Naive thymus-derived CD4-positive, alpha-beta T cell (primary cell): ENCODE measurements around the gene LCN10. TPM values are rescaled to one million over a fixed set of nuclear protein-coding genes. Genes with fewer than 3 reads are reported as not detected.

Experiments used
- ATAC-seq: fragments of 150-1000 bp; cut with Tn5 transposase; 2 replicates; pipeline ENCODE4 v1.10.0; 2021; ENCODE audit warnings: mild to moderate bottlenecking, moderate library complexity
- CTCF ChIA-PET: fragments of 350-600 bp; sonication (Branson Sonifier 250); formaldehyde crosslinking; loops from one replicate; lab custom pipeline; 2021; ENCODE audit warnings: antibody characterized with exemption; lab: Charles Lee
- POLR2A ChIA-PET: fragments of 350-600 bp; sonication (Branson Sonifier 250); formaldehyde crosslinking; loops from one replicate; lab custom pipeline; 2021; ENCODE audit warnings: antibody characterized with exemption, inconsistent platforms; lab: Charles Lee
- DNase-seq, 9 donors: peaks; one replicate each; pipeline versions ENCODE4 v3.0.0 to v3.0.0-alpha.2; 2020 to 2022; ENCODE audit warnings: mixed read lengths in 1 of 9
- H3K27ac ChIP-seq: one replicate; pipeline ENCODE4 v1.7.0; 2013; ENCODE audit warnings: mild to moderate bottlenecking, low read depth, low read length, moderate library complexity
- H3K27me3 ChIP-seq, 2 donors: one replicate each; pipeline ENCODE4 v1.7.0; 2013; ENCODE audit warnings: low read length in 2 of 2, mild to moderate bottlenecking in 2 of 2, moderate library complexity in 2 of 2; ENCODE audit not compliant: control insufficient read depth in 2 of 2, insufficient read depth in 2 of 2
- H3K36me3 ChIP-seq, 3 experiments: 1 replicate in 2 of 3; 2 replicates in 1 of 3; pipeline ENCODE4 v1.7.0; 2013; ENCODE audit warnings: low read length in 3 of 3, mild to moderate bottlenecking in 3 of 3, moderate library complexity in 1 of 3; ENCODE audit not compliant: insufficient read depth in 3 of 3, control insufficient read depth in 2 of 3
- H3K4me1 ChIP-seq, 2 donors: one replicate each; pipeline ENCODE4 v1.7.0; 2013; ENCODE audit warnings: low read length in 2 of 2, mild to moderate bottlenecking in 2 of 2, moderate library complexity in 1 of 2; ENCODE audit not compliant: control insufficient read depth in 2 of 2, insufficient read depth in 2 of 2
- H3K4me3 ChIP-seq: 2 replicates; pipeline ENCODE4 v1.7.0; 2013; ENCODE audit warnings: mild to moderate bottlenecking, low read length
- H3K9me3 ChIP-seq, 3 experiments: 1 replicate in 2 of 3; 2 replicates in 1 of 3; pipeline ENCODE4 v1.7.0; 2013; ENCODE audit warnings: low read length in 3 of 3; ENCODE audit not compliant: control insufficient read depth in 2 of 3
- H3K27ac Mint-ChIP-seq, 9 donors: one replicate each; pipeline ENCODE4 v1.8.0; 2020 to 2022; ENCODE audit warnings: mixed read lengths in 9 of 9, mild to moderate bottlenecking in 8 of 9, moderate library complexity in 5 of 9, inconsistent platforms in 2 of 9
- H3K27me3 Mint-ChIP-seq, 5 donors: one replicate each; pipeline ENCODE4 v1.8.0; 2021 to 2022; ENCODE audit warnings: mixed read lengths in 5 of 5, mild to moderate bottlenecking in 1 of 5
- H3K36me3 Mint-ChIP-seq, 5 donors: one replicate each; pipeline ENCODE4 v1.8.0; 2020 to 2022; ENCODE audit warnings: mixed read lengths in 5 of 5, mild to moderate bottlenecking in 3 of 5, inconsistent platforms in 1 of 5
- H3K4me1 Mint-ChIP-seq, 7 donors: one replicate each; pipeline ENCODE4 v1.8.0; 2020 to 2022; ENCODE audit warnings: mixed read lengths in 7 of 7, mild to moderate bottlenecking in 3 of 7, inconsistent platforms in 1 of 7
- H3K4me3 Mint-ChIP-seq, 10 donors: one replicate each; pipeline ENCODE4 v1.8.0; 2020 to 2022; ENCODE audit warnings: mild to moderate bottlenecking in 10 of 10, mixed read lengths in 10 of 10, moderate library complexity in 6 of 10, inconsistent platforms in 2 of 10
- H3K9me3 Mint-ChIP-seq, 11 donors: one replicate each; pipeline ENCODE4 v1.8.0; 2020 to 2022; ENCODE audit warnings: mixed read lengths in 11 of 11, mild to moderate bottlenecking in 4 of 11, inconsistent platforms in 1 of 11, moderate library complexity in 1 of 11
- intact Hi-C, 2 donors: fragments of 100-400 bp; cut with micrococcal nuclease; formaldehyde crosslinking; loops; one replicate each; pipeline ENCODE4 v1.15.1; 2023
- polyA plus RNA-seq, 2 donors: library from polyadenylated mRNA; unstranded; fragments of 300-500 nt; fragmentation: Illumina TruSeq; gene quantifications; one replicate each; pipeline ENCODE4 v1.2.3, GENCODE V29; 2021
- total RNA-seq, 6 experiments: library from RNA in 5 of 6; stranded (reverse) in 5 of 6; gene quantifications; 1 replicate in 5 of 6; 2 replicates in 1 of 6; pipeline ENCODE4 v1.2.3 and lab custom pipeline; 2021 to 2026

The LCN10 gene
- total and polyA plus RNA-seq, 7 experiments from 2014 or later: 0.34 to 3.2 (median 1.1) TPM; not detected in 1

DNA sequence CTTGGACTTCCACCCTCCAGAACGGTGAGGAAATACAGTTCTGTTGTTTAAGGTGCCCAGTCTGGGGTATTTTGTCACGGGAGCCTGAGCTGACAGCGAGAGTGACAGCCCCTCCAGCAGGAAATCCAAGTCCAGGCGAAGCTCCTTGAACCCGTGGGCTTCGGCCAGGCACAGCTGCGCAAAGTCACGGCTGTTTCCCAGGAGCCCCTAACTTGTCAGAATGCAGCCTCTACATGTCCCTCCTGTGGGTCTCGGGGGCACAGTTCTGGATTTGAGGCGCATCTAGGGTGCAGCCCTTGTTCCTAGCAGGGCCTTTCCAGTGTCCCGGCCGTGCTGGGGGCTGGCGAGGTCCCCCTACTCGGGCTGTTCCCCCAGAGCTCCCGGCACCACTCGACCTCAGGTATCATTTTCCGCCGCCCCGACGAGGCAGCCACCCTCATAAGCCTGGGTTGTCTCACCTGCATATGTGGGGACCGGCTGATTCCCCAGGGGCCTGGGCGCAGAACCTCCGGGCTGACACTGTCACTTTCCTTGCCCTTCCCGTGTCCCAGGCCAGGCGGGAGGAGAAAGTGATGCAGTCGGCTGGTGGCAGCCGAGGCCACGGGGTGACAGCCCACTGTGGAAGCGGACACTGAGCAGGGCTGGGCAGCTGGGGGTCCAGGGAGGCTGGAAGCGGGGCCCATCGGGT, 10.8 kb upstream of the LCN10 start:
- H3K4me3 Mint-ChIP-seq: no peak overlapping the region
- CTCF ChIA-PET: no interaction called here
- no peaks in the 10 kb centered on the region for H3K9me3 ChIP-seq
- no peaks in the 10 kb centered on the region for H3K36me3 ChIP-seq
- H3K27me3 Mint-ChIP-seq: peaks cover 0 to 22% (median 6%) of the 10 kb centered on the region in 5 donors
- POLR2A ChIA-PET: no interaction called here
- H3K4me3 ChIP-seq: no peak overlapping the region
- ATAC-seq (no peak), DNase-seq (no peak)
- no peak overlapping the region for H3K27ac ChIP-seq
- H3K27ac Mint-ChIP-seq: no peak overlapping the region
- H3K4me1 ChIP-seq: no peaks in the 10 kb centered on the region
- peaks cover 0 to 5% (median 0%) of the 10 kb centered on the region in 7 donors for H3K4me1 Mint-ChIP-seq
- no peaks in the 10 kb centered on the region for H3K27me3 ChIP-seq
- intact Hi-C loops: no loop called here
- peaks cover 4 to 29% (median 23%) of the 10 kb centered on the region in 11 donors for H3K9me3 Mint-ChIP-seq
- H3K36me3 Mint-ChIP-seq: peaks cover 0 to 13% (median 7%) of the 10 kb centered on the region in 5 donors

GRCh38 chr9:136751814-136752213, 9.1 kb upstream of the LCN10 start:
- Mint-ChIP-seq H3K27ac (no peak overlapping the region), H3K4me3 (no peak overlapping the region), H3K4me1 (peaks cover 0 to 5% (median 0%) of the 10 kb centered on the region in 7 donors), H3K9me3 (peaks cover 4 to 29% (median 23%) of the 10 kb centered on the region in 11 donors), H3K27me3 (peaks cover 0 to 29% (median 6%) of the 10 kb centered on the region in 5 donors), H3K36me3 (peaks cover 0 to 13% (median 7%) of the 10 kb centered on the region in 5 donors)
- H3K27me3 ChIP-seq: no peaks in the 10 kb centered on the region
- H3K36me3 ChIP-seq: no peaks in the 10 kb centered on the region
- intact Hi-C loops: no loop called here
- ChIA-PET POLR2A (no interaction called here), CTCF (no interaction called here)
- H3K4me1 ChIP-seq: no peaks in the 10 kb centered on the region
- H3K9me3 ChIP-seq: no peaks in the 10 kb centered on the region
- no peak overlapping the region for H3K4me3 ChIP-seq
- ATAC-seq (no peak), DNase-seq (no peak)
- no peak overlapping the region for H3K27ac ChIP-seq

- H3K4me3 ChIP-seq: no peak overlapping the region
- no peaks in the 10 kb centered on the region for H3K4me1 ChIP-seq
- no peaks in the 10 kb centered on the region for H3K27me3 ChIP-seq
- Mint-ChIP-seq H3K36me3 (peaks cover 0 to 13% (median 7%) of the 10 kb centered on the region in 5 donors), H3K27me3 (peaks cover 0 to 29% (median 6%) of the 10 kb centered on the region in 5 donors), H3K4me3 (no peak overlapping the region), H3K9me3 (peaks cover 4 to 27% (median 23%) of the 10 kb centered on the region in 11 donors), H3K4me1 (peaks cover 0 to 5% (median 0%) of the 10 kb centered on the region in 7 donors), H3K27ac (no peak overlapping the region)
- ATAC-seq: no peak
- H3K9me3 ChIP-seq: no peaks in the 10 kb centered on the region
- POLR2A ChIA-PET: no interaction called here
- H3K36me3 ChIP-seq: no peaks in the 10 kb centered on the region
- CTCF ChIA-PET: no interaction called here
- DNase-seq: no peak
- H3K27ac ChIP-seq: no peak overlapping the region
- intact Hi-C loops: no loop called here
Observed at GRCh38 chr9:136751244-136751643, 8.5 kb upstream of the LCN10 start.

DNA sequence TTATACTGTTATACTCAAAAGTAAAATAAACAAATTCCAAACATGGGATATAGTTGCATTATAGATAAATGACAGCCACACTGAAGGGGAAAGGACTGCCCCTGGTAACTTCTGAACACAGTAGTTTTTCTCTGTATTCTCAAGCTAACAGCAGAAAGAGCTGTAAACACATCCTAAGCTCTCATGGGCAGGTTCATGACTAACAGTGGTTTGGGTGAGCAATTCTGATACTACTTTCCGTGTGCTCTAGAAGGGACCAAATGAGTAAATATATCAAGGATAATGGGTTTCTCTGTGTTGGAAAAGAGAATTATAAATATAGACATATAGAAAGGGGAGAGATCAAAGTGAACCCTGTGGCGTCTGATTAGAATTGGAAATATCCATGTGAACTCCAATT, 7.8 kb upstream of the LCN10 start:
- Histone ChIP-seq H3K4me3 (no peak overlapping the region), H3K27me3 (no peaks in the 10 kb centered on the region), H3K9me3 (no peaks in the 10 kb centered on the region), H3K4me1 (no peaks in the 10 kb centered on the region), H3K36me3 (no peaks in the 10 kb centered on the region), H3K27ac (no peak overlapping the region)
- Mint-ChIP-seq H3K4me3 (no peak overlapping the region), H3K27ac (no peak overlapping the region), H3K36me3 (peaks cover 0 to 13% (median 6%) of the 10 kb centered on the region in 5 donors), H3K4me1 (peaks cover 0 to 5% (median 0%) of the 10 kb centered on the region in 7 donors), H3K9me3 (peaks cover 1 to 27% (median 19%) of the 10 kb centered on the region in 11 donors), H3K27me3 (peaks cover 0 to 22% (median 6%) of the 10 kb centered on the region in 5 donors)
- ATAC-seq: no peak
- POLR2A ChIA-PET: no interaction called here
- intact Hi-C loops: no loop called here
- no peak for DNase-seq
- CTCF ChIA-PET: no interaction called here

DNA sequence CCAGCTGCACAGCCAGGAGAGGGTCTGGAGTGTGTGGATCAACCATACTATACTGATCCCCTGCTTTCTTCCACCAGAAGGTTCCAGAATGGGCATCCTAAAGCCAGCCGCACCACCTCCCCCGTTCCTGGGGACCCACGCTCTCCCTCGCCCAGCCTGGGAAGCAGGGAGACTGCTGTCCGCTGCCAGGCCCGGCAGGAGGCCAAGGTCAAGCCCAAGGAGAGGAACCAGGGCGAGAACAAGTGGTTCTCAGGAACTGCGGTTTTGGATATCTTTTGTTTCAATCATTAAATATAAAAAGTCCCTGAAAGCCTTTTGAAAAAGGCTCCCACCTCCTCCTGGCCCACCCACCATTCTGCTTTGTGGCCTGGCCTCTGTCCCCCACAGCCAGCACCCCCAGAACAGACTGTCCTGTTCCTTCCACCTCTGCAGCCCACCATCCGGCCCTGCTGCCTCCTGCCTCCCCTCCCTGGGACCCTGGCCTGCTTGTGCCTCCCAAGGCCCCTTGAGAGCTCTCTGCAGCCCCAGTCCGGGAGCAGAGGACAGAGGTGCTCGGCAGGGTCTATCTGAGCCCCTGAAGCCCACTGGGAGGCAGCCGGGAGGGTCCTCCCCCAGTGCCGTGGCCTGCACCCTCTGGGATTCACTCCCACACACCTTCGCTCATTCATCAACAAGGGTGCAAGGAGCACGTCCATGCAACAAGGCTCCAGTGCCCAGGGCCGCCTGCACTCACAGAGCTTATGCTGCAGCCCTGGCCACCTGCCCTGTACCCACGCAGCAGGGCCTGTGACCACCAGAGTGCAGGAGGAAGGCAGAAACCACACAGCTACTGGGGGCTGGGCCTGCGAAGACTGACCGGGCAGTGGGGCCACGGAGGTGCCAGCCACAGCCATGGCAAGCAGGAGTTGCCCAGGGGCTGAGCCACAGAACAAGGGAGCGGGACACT, 6.2 kb upstream of the LCN10 start:
- DNase-seq (no peak), ATAC-seq (no peak)
- H3K27ac ChIP-seq: no peak overlapping the region
- intact Hi-C loops: no loop called here
- H3K27me3 ChIP-seq: no peaks in the 10 kb centered on the region
- POLR2A ChIA-PET: no interaction called here
- Mint-ChIP-seq H3K27ac (no peak overlapping the region), H3K36me3 (peaks cover 0 to 13% (median 5%) of the 10 kb centered on the region in 5 donors), H3K27me3 (peaks cover 0 to 19% (median 6%) of the 10 kb centered on the region in 5 donors), H3K4me1 (peaks cover 0 to 5% (median 0%) of the 10 kb centered on the region in 7 donors), H3K9me3 (peaks cover 0 to 27% (median 18%) of the 10 kb centered on the region in 11 donors), H3K4me3 (no peak overlapping the region)
- no peaks in the 10 kb centered on the region for H3K36me3 ChIP-seq
- H3K4me3 ChIP-seq: no peak overlapping the region
- CTCF ChIA-PET: no interaction called here
- no peaks in the 10 kb centered on the region for H3K4me1 ChIP-seq
- no peaks in the 10 kb centered on the region for H3K9me3 ChIP-seq

DNA sequence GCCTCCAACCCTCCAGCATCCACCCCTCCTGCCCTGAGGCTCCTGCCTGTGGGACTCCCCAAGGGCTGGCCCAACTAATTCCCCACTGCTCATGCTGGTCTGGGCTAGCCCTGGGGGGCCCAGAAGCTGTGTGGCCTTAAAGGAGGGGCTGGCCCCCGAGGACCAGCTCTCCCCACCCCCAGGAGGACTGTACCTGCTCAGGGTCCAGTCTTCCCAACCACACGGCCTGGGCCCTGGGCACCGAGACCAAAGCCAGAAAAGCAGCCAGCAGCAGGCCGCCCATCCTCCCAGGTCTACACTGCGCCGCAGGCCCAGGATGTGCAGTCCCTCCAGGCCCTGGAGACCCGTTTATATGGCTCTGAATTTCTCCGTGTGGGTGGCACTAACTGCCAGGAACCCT, 5.5 kb upstream of the LCN10 start, which contains the start of gene LCN6:
TSS of gene LCN6 (minus strand) at position 325 of the 400 bp plus-strand sequence. CDS start at position 283, 42 bp downstream.
- H3K9me3 Mint-ChIP-seq: peaks cover 0 to 27% (median 18%) of the 10 kb centered on the region in 11 donors
- Histone ChIP-seq H3K36me3 (no peaks in the 10 kb centered on the region), H3K27ac (no peak within 1 kb of the TSS), H3K27me3 (no peaks in the 10 kb centered on the region), H3K9me3 (no peaks in the 10 kb centered on the region), H3K4me3 (no peak within 1 kb of the TSS), H3K4me1 (no peaks in the 10 kb centered on the region)
- DNase-seq: no peak
- POLR2A ChIA-PET: no interaction called here
- no peak within 1 kb of the TSS for H3K4me3 Mint-ChIP-seq
- intact Hi-C loops: no loop called here
- no peak within 1 kb of the TSS for H3K27ac Mint-ChIP-seq
- H3K27me3 Mint-ChIP-seq: peaks cover 0 to 23% (median 6%) of the 10 kb centered on the region in 5 donors
- H3K4me1 Mint-ChIP-seq: peaks cover 0 to 5% (median 0%) of the 10 kb centered on the region in 7 donors
- CTCF ChIA-PET: no interaction called here
- ATAC-seq: no peak
- H3K36me3 Mint-ChIP-seq: peaks cover 0 to 13% (median 5%) of the 10 kb centered on the region in 5 donors
